Fibroblast of lung (primary cell): ENCODE results near the gene DUSP11.

Experiments used
- EZH2 ChIP-seq: IDR thresholded peaks from 2 replicates; pipeline ENCODE4 v1.5.1; 2012; ENCODE audit warnings: low read length, control low read depth, mild to moderate bottlenecking; ENCODE audit errors: missing control alignments
- TF ChIP-seq, protein P1 (sequence below), 2 donors: IDR thresholded peaks in 1 of 2; conservative IDR thresholded peaks in 1 of 2; 1 replicate in 1 of 2; 2 replicates in 1 of 2; pipeline ENCODE4 v1.5.1; 2011 to 2012; ENCODE audit warnings: low read length in 2 of 2, control low read depth in 1 of 2, inconsistent platforms in 1 of 2, low read depth in 1 of 2, mild to moderate bottlenecking in 1 of 2

- TF ChIP-seq, protein P1, sequence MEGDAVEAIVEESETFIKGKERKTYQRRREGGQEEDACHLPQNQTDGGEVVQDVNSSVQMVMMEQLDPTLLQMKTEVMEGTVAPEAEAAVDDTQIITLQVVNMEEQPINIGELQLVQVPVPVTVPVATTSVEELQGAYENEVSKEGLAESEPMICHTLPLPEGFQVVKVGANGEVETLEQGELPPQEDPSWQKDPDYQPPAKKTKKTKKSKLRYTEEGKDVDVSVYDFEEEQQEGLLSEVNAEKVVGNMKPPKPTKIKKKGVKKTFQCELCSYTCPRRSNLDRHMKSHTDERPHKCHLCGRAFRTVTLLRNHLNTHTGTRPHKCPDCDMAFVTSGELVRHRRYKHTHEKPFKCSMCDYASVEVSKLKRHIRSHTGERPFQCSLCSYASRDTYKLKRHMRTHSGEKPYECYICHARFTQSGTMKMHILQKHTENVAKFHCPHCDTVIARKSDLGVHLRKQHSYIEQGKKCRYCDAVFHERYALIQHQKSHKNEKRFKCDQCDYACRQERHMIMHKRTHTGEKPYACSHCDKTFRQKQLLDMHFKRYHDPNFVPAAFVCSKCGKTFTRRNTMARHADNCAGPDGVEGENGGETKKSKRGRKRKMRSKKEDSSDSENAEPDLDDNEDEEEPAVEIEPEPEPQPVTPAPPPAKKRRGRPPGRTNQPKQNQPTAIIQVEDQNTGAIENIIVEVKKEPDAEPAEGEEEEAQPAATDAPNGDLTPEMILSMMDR (conservative IDR thresholded peaks at IDR 0.05 in 1 of 2, IDR thresholded peaks at IDR 0.05 in 1 of 2; ENCODE audit: low read depth in 1 of 2, low read length in 2 of 2), result no peak
- TF ChIP-seq EZH2, result no peak
These were observed 32.7 kb upstream of the DUSP11 start for GRCh38 chr2:73812635-73813034.
